Measurements from ENCODE around the gene CARM1. TPM values are rescaled to one million over a fixed set of nuclear protein-coding genes. Genes with fewer than 3 reads are reported as not detected.
"Not testable (repeated sequence)": the region's sequence is repeated elsewhere in the genome, so short reads cannot be mapped to it uniquely, and the experiment has no call there.

Gene CARM1
- polyA plus RNA-seq (ENCODE audit: insufficient read length in 4 of 4): 10 to 100 TPM; 39.6 to 58.2 (median 51.2) TPM

GRCh38 chr19:10870955-10871603, at the start of gene CARM1:
Gene CARM1 (plus strand): TSS chr19:10871553. CDS start chr19:10871703, 150 bp downstream.
- peak; percentile 91 to 95 (median 92) for DNase-seq (ENCODE audit: low read depth in 4 of 4, low spot score in 2 of 4)

DNA sequence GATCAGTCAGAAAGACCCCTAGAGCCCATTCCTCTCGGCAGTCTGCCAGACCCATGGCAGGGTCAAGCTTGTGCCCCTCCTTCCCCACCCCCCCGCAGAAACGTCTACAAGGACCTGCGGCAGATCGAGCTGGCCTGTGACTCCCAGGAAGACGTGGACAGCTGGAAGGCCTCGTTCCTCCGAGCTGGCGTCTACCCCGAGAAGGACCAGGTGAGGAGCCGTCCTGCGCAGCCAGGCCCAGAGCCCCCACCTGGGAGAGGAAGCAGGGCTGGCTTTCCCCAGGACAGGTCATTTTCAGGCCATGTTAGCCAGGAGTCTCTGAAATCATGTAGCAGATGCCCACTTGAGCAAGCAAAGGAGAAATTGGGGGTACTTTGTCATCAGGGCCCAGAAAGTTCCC, 47.7 kb upstream of the CARM1 start:
- no peak for DNase-seq (ENCODE audit: low read depth in 4 of 4, low spot score in 2 of 4)

- no peak for DNase-seq (ENCODE audit: low read depth in 4 of 4, low spot score in 2 of 4)
These were observed 45.1 kb upstream of the CARM1 start for GRCh38 chr19:10826231-10826630.

DNA sequence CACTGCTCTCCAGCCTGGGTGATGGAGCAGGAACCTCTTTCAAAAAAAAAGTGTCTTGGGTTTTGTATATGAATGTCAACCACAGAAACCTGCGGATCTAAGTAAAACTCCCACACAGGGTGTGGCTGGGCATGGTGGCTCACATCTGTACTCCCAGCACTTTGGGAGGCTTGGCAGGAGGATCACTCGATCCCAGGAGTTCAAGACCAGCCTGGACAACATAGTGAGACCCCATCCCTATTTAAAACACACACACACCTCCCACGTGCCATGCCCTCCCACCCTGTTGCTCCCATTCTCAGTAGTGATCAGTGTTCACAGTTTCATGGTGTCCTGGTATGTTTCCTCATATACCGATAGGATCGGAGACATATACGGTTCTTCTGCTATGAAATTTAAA, 44.5 kb upstream of the CARM1 start:
- no peak for DNase-seq (ENCODE audit: low read depth in 4 of 4, low spot score in 2 of 4)

GRCh38 chr19:10828981-10829821, 42.2 kb upstream of the CARM1 start:
- no peak for DNase-seq (ENCODE audit: low read depth in 4 of 4, low spot score in 2 of 4)

DNA sequence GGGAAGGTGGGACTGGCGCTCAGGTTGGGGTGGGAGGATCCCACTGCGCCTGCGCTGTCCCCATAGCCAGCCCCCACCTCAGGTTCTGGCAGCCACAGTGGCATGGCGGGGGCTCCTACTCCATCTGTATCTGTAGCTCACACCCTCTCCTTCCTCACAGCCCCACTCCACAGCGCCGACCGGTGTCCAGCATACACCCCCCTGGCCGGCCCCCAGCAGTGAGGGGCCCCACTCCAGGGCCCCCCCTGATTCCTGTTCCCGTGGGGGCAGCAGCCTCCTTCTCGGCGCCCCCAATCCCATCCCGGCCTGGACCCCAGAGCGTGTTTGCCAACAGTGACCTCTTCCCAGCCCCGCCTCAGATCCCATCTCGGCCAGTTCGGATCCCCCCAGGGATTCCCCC, 41.4 kb upstream of the CARM1 start:
- no peak for DNase-seq (ENCODE audit: low read depth in 4 of 4, low spot score in 2 of 4)

DNA sequence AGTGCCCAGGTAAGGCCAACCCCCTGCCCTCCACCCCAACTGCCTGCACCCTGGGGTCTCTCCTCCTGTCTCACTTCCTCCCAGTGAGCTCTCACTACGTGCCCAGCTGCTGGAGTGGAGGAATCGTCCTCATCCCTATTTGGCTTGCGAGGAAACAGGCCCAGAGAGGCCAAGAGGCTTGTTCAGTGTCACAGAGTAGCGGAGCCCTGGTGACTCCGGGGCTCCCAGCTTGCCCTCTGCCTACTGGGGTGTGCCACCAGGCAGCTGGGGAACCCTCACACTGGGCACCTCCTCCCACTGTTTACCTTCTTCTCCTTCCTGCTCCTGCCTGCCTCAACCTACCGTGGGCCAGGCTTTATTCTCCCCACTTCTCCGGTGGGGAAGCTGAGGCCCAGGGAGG, 41.0 kb upstream of the CARM1 start:
- DNase-seq (ENCODE audit: low read depth in 4 of 4, low spot score in 2 of 4): no peak

GRCh38 chr19:10830931-10831779, 40.2 kb upstream of the CARM1 start:
- DNase-seq (ENCODE audit: low read depth in 4 of 4, low spot score in 2 of 4): no peak

DNA sequence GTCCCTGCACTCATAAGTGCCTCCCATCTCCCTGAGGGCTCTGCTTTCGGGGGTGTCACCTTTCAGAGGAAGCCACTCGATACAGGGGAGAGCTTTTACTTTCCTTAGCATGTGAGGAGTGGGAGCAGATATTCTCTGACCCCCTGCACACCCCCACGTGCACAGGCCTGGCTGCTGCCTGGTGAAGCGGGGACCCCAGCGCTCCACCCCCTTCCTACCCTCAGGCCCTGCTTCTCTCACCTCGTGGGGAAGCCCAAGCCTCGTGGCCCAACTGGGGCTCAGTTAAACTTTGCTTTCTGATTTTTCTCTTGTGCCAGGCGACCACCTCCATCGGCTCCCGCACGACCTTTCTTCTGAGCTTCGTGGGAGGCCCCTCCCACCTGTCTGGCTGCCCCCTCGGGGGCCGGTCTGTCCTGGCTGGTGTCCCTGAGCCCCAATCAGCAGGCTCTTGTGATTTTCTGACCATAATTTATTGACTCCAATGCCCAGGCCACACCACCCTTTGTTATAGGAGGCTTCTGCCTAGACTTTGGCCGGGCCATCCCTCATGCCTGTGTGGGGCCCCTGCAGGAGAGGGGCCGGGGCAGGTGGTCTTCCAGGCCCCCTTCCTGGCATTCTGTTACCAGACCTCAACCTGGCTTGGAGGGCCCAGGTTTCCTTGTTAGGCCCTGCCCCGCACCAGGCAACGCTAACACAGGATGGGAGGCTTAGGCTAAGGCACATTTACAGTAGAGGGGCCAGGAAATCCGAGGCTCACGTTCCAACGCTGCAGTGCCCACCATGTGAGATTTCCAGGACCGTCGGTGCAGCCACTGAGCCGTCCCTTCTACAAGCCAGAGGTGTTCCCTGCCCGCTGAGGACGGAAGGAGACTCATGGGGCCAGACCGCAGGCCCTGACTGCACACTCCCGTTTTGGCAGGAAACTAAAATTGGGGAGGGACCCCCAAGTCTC, 39.1 kb upstream of the CARM1 start:
- DNase-seq (ENCODE audit: low read depth in 4 of 4, low spot score in 2 of 4): no peak

DNA sequence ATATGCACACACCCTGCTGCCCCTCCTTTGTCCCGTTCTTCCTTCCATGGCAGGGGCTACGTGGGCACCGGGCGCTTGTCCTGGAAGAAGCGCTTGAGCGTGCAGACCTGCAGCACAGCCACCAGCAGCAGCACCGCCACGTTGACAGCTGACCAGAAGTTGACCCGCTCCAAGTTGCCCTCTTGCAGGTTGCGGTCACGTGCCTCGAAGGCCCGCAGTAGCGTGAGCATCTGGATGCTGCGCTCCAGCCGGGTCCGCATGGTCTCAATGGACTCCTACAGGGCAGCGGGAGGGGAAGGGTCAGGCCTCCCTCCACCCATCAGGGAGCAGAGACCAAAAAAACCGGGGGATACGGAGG, 38.4 kb upstream of the CARM1 start:
- no peak for DNase-seq (ENCODE audit: low read depth in 4 of 4, low spot score in 2 of 4)

GRCh38 chr19:10835089-10835753, 36.1 kb upstream of the CARM1 start:
- no peak for DNase-seq (ENCODE audit: low read depth in 4 of 4, low spot score in 2 of 4)

DNA sequence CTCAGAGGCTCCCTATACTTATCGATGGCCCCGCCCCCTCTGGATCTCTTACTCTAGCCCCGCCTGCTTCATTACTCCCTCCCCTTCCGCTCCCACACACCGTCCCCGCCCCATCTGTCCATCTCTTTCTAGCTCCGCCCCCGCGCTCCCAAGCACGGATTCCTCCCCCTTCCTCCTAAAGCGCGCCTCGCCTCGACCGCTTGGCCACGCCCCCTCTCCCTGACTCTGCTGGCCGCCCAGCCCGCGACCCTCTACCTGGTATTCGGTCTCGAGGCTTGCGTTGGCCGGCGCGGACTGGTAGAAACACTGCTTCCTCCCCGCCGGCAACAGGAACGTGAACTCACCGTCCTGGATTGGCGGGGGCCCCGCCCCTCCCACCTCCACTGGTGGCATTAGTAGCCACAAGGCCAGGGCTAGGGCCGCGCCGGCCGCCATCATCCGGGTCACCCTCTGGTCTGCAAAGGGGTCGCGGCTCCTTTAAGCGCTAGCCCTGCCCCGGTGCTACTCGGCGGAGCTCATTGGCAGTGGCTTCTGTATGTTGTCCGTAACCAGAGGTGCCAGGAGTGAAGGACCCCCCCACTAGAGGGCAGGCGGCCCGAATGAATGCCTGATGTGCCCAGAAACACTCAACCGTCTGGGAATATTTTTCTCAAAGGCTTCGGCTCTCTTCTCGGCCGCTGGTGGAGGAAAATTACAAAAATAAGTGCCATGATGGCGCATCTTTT, 35.4 kb upstream of the CARM1 start, which contains the start of gene TMED1:
Gene TMED1, minus strand, starts transcription at position 459 of the 725 bp plus-strand sequence. Its CDS starts 21 bp downstream, at position 438.
- peak; percentile 96 to 98 (median 98) for DNase-seq (ENCODE audit: low read depth in 4 of 4, low spot score in 2 of 4)

DNA sequence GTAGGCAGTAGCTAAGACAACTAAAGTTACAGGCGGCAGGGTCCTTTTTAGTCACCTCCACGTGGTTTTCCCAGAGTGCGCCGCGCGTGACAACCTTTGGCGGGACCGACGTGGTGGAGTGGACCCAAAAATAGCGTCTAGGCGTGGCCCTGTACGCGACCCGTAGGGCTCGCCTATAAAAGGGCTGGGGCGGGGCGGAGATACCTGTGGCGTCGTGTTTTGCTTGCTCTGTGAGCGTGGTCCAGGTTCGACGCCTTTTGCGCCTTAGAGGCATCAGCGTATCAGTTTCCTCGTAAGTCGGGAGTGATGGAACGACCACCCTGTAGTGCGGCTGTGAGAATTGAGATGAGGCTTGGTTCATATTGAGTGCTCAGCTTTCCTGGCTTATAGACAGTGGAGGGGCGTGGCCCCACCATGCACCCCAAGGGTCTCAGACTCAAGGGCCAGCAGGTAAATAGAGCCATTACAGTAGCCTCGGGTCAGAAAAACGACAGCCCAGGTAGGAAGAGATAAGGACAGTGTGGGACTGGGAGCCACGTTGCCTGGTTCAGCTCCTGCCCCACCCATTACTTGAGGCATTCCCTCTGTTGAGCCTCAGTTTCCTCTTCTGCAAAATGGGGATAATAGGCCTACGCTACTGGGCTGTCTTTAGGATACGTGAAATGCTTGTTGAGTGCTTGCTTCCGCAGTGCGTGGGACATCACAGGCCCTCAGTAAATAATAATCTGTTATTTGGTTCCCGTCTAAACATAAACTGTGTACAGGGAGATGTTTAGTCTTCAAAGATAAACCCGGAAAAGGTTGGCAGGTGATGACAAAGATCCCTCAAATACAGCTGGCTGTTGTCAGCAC, 34.6 kb upstream of the CARM1 start:
- DNase-seq (ENCODE audit: low read depth in 4 of 4, low spot score in 2 of 4): no peak

DNA sequence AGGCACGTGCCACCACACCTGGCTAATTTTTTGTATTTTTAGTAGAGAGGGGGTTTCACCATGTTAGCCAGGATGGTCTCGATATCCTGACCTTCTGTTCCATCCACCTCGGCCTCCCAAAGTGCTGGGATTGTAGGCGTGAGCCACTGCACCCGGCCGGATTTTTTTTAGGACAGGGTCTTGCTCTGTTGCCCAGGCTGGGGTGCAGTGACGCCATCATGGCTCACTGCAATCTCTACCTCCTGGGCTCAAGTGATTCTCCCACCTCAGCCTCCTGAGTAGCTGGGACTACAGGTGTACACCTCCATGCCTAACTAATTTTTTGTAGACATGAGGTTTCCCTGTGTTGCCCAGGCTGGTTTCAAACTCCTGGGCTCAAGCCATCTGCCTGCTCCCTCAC, 33.7 kb upstream of the CARM1 start:
- DNase-seq (ENCODE audit: low read depth in 4 of 4, low spot score in 2 of 4): not testable (repeated sequence)

GRCh38 chr19:10838377-10838776, 33.0 kb upstream of the CARM1 start:
- DNase-seq (ENCODE audit: low read depth in 4 of 4, low spot score in 2 of 4): no peak

DNA sequence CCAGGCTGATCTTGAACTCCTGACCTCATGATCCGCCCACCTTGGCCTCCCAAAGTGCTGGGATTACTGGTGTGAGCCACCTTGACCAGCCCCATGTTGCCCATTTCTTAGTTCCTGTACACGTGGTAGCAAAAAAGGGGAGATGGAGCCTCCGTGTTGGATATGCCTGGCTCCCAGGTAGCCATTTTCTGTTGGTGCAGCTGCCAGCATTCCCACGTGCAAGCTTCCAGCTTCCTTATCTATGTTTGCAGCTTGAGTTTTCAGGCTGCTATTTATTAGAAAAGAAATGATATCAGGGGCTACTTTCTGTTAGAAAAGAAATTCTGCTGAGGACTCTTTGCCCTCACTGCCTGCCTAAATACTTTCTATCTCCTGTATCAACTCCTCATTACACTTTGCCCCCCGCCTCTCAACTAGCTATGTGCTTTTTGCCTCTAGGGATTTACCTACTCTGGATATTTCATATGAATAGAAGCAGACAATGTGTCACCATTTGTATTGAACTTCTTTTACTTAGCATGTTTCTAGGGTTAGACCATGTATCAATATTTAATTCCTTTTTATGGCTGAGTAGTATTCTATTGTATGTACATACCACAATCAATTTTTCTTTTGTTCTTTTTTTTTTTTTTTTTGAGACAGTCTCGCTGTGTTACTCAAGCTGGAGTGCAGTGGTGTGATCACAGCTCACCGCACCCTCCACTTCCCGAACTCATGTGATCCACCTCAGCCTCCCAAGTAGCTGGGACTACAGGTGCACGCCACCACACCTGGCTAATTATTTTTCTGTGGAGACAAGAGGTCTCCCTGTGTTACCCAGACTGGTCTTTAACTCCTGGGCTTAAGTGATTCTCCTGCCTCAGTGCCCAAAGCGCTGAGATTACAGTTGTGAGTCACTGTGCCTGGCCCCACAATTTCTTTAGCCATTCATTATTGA, 32.0 kb upstream of the CARM1 start:
- no peak for DNase-seq (ENCODE audit: low read depth in 4 of 4, low spot score in 2 of 4)

- no peak for DNase-seq (ENCODE audit: low read depth in 4 of 4, low spot score in 2 of 4)
These were observed 28.6 kb upstream of the CARM1 start for GRCh38 chr19:10842788-10843187.
